CD4-positive, alpha-beta memory T cell (primary cell): ENCODE data around the gene CXXC5. TPM values are rescaled to one million over a fixed set of nuclear protein-coding genes. Genes with fewer than 3 reads are reported as not detected.
"Not testable (repeated sequence)": the region's sequence is repeated elsewhere in the genome, so short reads cannot be mapped to it uniquely, and the experiment has no call there.

ENCODE experiments used
- CTCF ChIA-PET: fragments of 350-600 bp; sonication (Branson Sonifier 250); formaldehyde crosslinking; loops from one replicate; lab custom pipeline; 2021; ENCODE audit warnings: inconsistent platforms; ENCODE audit not compliant: partially characterized antibody; lab: Charles Lee
- POLR2A ChIA-PET: fragments of 350-600 bp; sonication (Branson Sonifier 250); formaldehyde crosslinking; loops from one replicate; lab custom pipeline; 2021; ENCODE audit not compliant: partially characterized antibody; lab: Charles Lee
- DNase-seq, 5 donors: peaks; one replicate each; pipeline versions ENCODE4 v3.0.0 to v3.0.0-alpha.2; 2020 to 2022; ENCODE audit warnings: mixed read lengths in 1 of 5
- H3K27ac ChIP-seq: one replicate; pipeline ENCODE4 v1.7.0; 2013; ENCODE audit warnings: low read depth, low read length
- H3K27me3 ChIP-seq: 2 replicates; pipeline ENCODE4 v1.7.0; 2013; ENCODE audit warnings: mild to moderate bottlenecking, low read length, moderate library complexity; ENCODE audit not compliant: insufficient read depth
- H3K36me3 ChIP-seq: 2 replicates; pipeline ENCODE4 v1.7.0; 2013; ENCODE audit warnings: mild to moderate bottlenecking, low read length, moderate library complexity; ENCODE audit not compliant: insufficient read depth
- H3K4me1 ChIP-seq: 2 replicates; pipeline ENCODE4 v1.7.0; 2013; ENCODE audit warnings: mild to moderate bottlenecking, low read length, moderate library complexity; ENCODE audit not compliant: insufficient read depth
- H3K4me3 ChIP-seq, 2 donors: one replicate each; pipeline ENCODE4 v1.7.0; 2013; ENCODE audit warnings: low read length in 2 of 2, mild to moderate bottlenecking in 1 of 2
- H3K9me3 ChIP-seq, 2 donors: one replicate each; pipeline ENCODE4 v1.7.0; 2013; ENCODE audit warnings: low read length in 2 of 2, control low read depth in 1 of 2; ENCODE audit not compliant: control insufficient read depth in 1 of 2
- H3K27ac Mint-ChIP-seq, 7 donors: one replicate each; pipeline ENCODE4 v1.8.0; 2020 to 2021; ENCODE audit warnings: mixed read lengths in 7 of 7, mild to moderate bottlenecking in 6 of 7, inconsistent platforms in 3 of 7, moderate library complexity in 3 of 7
- H3K27me3 Mint-ChIP-seq, 2 donors: one replicate each; pipeline ENCODE4 v1.8.0; 2020 to 2021; ENCODE audit warnings: mixed read lengths in 2 of 2
- H3K36me3 Mint-ChIP-seq, 2 donors: one replicate each; pipeline ENCODE4 v1.8.0; 2020 to 2021; ENCODE audit warnings: mixed read lengths in 2 of 2, inconsistent platforms in 1 of 2, mild to moderate bottlenecking in 1 of 2
- H3K4me1 Mint-ChIP-seq, 4 donors: one replicate each; pipeline ENCODE4 v1.8.0; 2020 to 2021; ENCODE audit warnings: mixed read lengths in 4 of 4, mild to moderate bottlenecking in 1 of 4
- H3K4me3 Mint-ChIP-seq, 8 donors: one replicate each; pipeline ENCODE4 v1.8.0; 2020 to 2021; ENCODE audit warnings: mixed read lengths in 8 of 8, mild to moderate bottlenecking in 7 of 8, moderate library complexity in 6 of 8, inconsistent platforms in 3 of 8
- H3K9me3 Mint-ChIP-seq, 8 donors: one replicate each; pipeline ENCODE4 v1.8.0; 2020 to 2021; ENCODE audit warnings: mixed read lengths in 8 of 8, mild to moderate bottlenecking in 5 of 8, inconsistent platforms in 3 of 8, moderate library complexity in 1 of 8
- intact Hi-C: fragments of 100-400 bp; cut with micrococcal nuclease; formaldehyde crosslinking; loops from one replicate; pipeline ENCODE4 v1.15.1; 2023
- polyA plus RNA-seq, 2 donors: library from polyadenylated mRNA; unstranded; fragments of 300-500 nt; fragmentation: Illumina TruSeq; gene quantifications; one replicate each; pipeline ENCODE4 v1.2.3, GENCODE V29; 2021
- total RNA-seq, 2 experiments: library from RNA; stranded (reverse); gene quantifications; one replicate each; pipeline ENCODE4 v1.2.3, GENCODE V29; 2021

CXXC5 gene
- total and polyA plus RNA-seq, 4 experiments from 2014 or later = 1.6 to 5.5 (median 3.1) TPM

- POLR2A ChIA-PET = no interaction called here
- CTCF ChIA-PET = no interaction called here
Measured at GRCh38 chr5:139717221-139717620, 69.1 kb downstream of the CXXC5 start.

GRCh38 chr5:139718403-139718802 lies 70.3 kb downstream of the CXXC5 start:
- H3K4me1 ChIP-seq, H3K9me3 ChIP-seq, H3K4me3 Mint-ChIP-seq, H3K36me3 ChIP-seq, H3K27me3 Mint-ChIP-seq, H3K4me3 ChIP-seq, DNase-seq, H3K27ac ChIP-seq, CTCF ChIA-PET, intact Hi-C loops, H3K27ac Mint-ChIP-seq, H3K4me1 Mint-ChIP-seq, POLR2A ChIA-PET, H3K27me3 ChIP-seq: not testable (repeated sequence)
- H3K9me3 Mint-ChIP-seq = peaks cover 0 to 20% (median 11%) of the 10 kb centered on the region in 8 donors
- H3K36me3 Mint-ChIP-seq = peaks cover 5 to 15% of the 10 kb centered on the region in 2 donors

More at GRCh38 chr5:139717221-139717620, 69.1 kb downstream of the CXXC5 start:
- peaks cover 9% of the 10 kb centered on the region for H3K27me3 ChIP-seq
- Mint-ChIP-seq H3K27ac (peak overlapping the region in 1 of 7 donors; percentile 25), H3K9me3 (peaks cover 0 to 20% (median 11%) of the 10 kb centered on the region in 8 donors), H3K4me1 (peaks cover 0 to 7% (median 4%) of the 10 kb centered on the region in 4 donors), H3K27me3 (peaks cover 7 to 16% of the 10 kb centered on the region in 2 donors), H3K4me3 (no peak overlapping the region), H3K36me3 (peaks cover 5 to 15% of the 10 kb centered on the region in 2 donors)
- H3K4me1 ChIP-seq = peaks cover 3% of the 10 kb centered on the region
- no peaks in the 10 kb centered on the region for H3K9me3 ChIP-seq
- intact Hi-C loops = no loop called here
- no peaks in the 10 kb centered on the region for H3K36me3 ChIP-seq
- no peak for DNase-seq
- H3K27ac ChIP-seq = no peak overlapping the region
- H3K4me3 ChIP-seq = no peak overlapping the region

- H3K9me3 ChIP-seq, H3K4me3 Mint-ChIP-seq, DNase-seq, H3K27me3 ChIP-seq, intact Hi-C loops, CTCF ChIA-PET, H3K27ac Mint-ChIP-seq, H3K36me3 ChIP-seq, H3K4me1 ChIP-seq, POLR2A ChIA-PET, H3K27me3 Mint-ChIP-seq, H3K4me1 Mint-ChIP-seq, H3K27ac ChIP-seq, H3K4me3 ChIP-seq: not testable (repeated sequence)
- Mint-ChIP-seq H3K9me3 (peaks cover 0 to 20% (median 11%) of the 10 kb centered on the region in 8 donors), H3K36me3 (peaks cover 5 to 15% of the 10 kb centered on the region in 2 donors)
Measured at GRCh38 chr5:139719970-139720369, 71.8 kb downstream of the CXXC5 start.

DNA sequence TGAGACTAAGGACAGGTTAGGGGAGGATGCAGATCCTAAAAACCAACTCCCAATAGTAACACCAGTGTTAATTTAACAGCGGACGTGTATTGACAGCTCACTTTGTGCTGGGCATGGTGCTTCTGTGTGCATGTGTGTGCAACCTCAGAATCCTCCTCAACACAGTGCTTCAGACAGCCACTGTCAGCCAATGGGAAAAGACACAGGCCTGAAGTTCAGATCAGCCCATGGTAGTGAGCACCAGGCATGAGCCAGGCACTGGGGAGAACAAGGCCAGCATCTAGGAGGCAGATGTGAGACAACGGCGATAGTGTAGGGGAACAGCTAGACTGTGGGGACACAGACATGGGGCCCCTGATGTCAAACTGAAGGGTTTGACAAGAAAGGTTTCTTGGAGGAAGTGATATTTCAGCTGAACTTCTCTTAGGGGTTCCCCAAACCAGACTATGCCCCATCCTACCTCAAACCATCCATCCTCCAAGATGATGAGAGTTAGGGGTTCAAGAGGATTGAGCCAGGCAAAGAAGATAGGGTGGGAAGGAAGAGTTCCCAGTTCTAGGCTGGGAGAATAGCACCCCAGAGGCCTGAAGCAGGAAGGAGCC lies 75.9 kb downstream of the CXXC5 start:
- intact Hi-C loops = no loop called here
- no peak overlapping the region for H3K27ac ChIP-seq
- no peaks in the 10 kb centered on the region for H3K27me3 ChIP-seq
- Mint-ChIP-seq H3K4me1 (no peaks in the 10 kb centered on the region), H3K36me3 (peaks cover 0 to 9% of the 10 kb centered on the region in 2 donors), H3K27ac (no peak overlapping the region), H3K27me3 (peaks cover 0 to 2% of the 10 kb centered on the region in 2 donors), H3K9me3 (peaks cover 0 to 8% (median 4%) of the 10 kb centered on the region in 8 donors), H3K4me3 (no peak overlapping the region)
- H3K36me3 ChIP-seq = no peaks in the 10 kb centered on the region
- POLR2A ChIA-PET = no interaction called here
- CTCF ChIA-PET = interaction anchor here (1.2 kb wide), 1 partner anchor 90 kb away, joined by 3 read pairs; no protein-coding TSS in a partner anchor
- no peak overlapping the region for H3K4me3 ChIP-seq
- no peak for DNase-seq
- no peaks in the 10 kb centered on the region for H3K9me3 ChIP-seq
- H3K4me1 ChIP-seq = no peaks in the 10 kb centered on the region

DNA sequence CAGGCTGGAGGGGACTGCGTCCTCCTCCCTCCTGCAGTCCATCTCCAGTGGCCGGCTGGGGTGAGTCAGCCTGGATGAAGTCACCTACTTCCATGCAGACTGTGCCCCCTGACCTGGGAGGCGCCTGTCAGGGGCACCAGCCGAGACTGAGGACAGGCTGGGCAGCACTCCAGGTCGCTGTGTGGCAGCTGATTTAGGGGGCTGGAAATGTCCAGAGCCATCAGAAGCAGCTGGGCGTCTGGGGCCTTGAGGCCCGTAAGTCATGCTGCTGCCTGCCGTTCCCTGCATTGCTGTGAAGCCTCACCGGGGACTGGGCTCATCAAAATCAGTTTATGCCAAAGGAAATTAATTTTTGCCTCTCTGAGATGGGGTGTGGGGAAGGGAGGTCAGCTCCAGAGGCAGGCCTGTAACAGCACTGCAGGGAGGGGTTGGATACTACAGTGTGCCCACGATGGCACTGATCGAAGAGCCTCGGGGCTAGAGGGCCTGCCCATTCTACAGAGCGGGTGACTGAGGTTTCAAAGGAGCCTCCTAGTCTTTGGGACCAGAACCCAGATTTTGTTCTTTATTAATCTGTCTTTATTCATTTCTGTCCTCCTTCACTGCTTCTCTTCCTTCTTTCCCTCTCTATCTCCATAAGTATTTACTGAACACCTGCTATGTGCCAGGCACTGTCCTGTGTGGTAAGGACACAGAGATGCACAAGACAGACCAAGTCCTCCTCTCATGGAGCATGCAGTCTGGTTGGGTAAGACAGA lies 77.1 kb downstream of the CXXC5 start:
- H3K4me3 Mint-ChIP-seq = no peak overlapping the region
- peaks cover 0 to 2% of the 10 kb centered on the region in 2 donors for H3K27me3 Mint-ChIP-seq
- no peaks in the 10 kb centered on the region for H3K27me3 ChIP-seq
- no peaks in the 10 kb centered on the region for H3K4me1 Mint-ChIP-seq
- ChIA-PET CTCF (interaction anchor here (1.1 to 1.2 kb wide), 2 partner anchors 40 to 91 kb away, joined by 3 read pairs; no protein-coding TSS in a partner anchor), POLR2A (no interaction called here)
- no peak overlapping the region for H3K4me3 ChIP-seq
- H3K9me3 ChIP-seq = no peaks in the 10 kb centered on the region
- peaks cover 0 to 4% of the 10 kb centered on the region in 2 donors for H3K36me3 Mint-ChIP-seq
- no peaks in the 10 kb centered on the region for H3K4me1 ChIP-seq
- DNase-seq = no peak
- no peak overlapping the region for H3K27ac Mint-ChIP-seq
- peaks cover 0 to under 1% (median 0%) of the 10 kb centered on the region in 8 donors for H3K9me3 Mint-ChIP-seq
- no peak overlapping the region for H3K27ac ChIP-seq
- intact Hi-C loops = no loop called here
- no peaks in the 10 kb centered on the region for H3K36me3 ChIP-seq

DNA sequence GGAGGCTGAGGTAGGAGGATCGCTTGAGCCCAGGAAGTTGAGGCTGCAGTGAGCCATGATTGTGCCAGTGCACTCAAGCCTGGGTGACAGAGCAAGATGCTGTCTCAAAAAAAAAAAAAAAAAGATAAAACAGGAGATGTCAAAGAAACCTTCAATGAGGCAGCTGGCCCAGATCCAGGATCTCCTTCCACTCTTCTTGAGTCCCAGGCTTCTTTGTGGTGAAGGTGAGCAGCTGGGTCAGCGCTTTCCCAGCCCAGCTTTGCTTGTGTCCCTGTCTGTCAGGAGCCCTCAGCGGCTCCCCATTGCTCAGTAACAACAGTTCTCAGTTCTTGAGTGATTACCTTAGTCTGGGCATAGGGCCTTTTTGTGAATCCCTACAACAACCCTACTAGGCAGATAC lies 78.1 kb downstream of the CXXC5 start:
- Mint-ChIP-seq H3K4me1 (no peaks in the 10 kb centered on the region), H3K4me3 (no peak overlapping the region), H3K27ac (no peak overlapping the region), H3K36me3 (no peaks in the 10 kb centered on the region), H3K9me3 (no peaks in the 10 kb centered on the region), H3K27me3 (peaks cover 0 to 2% of the 10 kb centered on the region in 2 donors)
- POLR2A ChIA-PET = no interaction called here
- Histone ChIP-seq H3K36me3 (no peaks in the 10 kb centered on the region), H3K4me3 (no peak overlapping the region), H3K9me3 (no peaks in the 10 kb centered on the region), H3K4me1 (no peaks in the 10 kb centered on the region), H3K27me3 (no peaks in the 10 kb centered on the region), H3K27ac (no peak overlapping the region)
- CTCF ChIA-PET = interaction anchor here (1.1 kb wide), 1 partner anchor 39 kb away, joined by 3 read pairs; no protein-coding TSS in a partner anchor
- intact Hi-C loops = no loop called here
- no peak for DNase-seq

DNA sequence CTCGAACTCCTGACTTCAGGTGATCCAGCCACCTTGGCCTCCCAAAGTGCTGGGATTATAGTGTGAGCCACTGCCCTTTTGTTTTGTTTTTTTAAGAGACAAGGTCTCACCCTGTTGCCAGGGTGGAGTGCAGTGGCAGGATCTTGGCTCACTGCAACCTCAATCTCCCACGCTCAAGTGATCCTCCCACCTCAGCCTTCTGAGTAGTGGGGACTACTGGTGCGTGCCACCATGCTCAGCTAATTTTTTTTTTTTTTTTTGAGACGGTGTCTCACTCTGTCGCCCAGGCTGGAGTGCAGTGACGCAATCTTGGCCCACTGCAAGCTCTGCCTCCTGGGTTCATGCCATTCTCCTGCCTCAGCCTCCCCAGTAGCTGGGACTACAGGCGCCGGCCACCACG lies 79.5 kb downstream of the CXXC5 start:
- POLR2A ChIA-PET, H3K27ac Mint-ChIP-seq, H3K36me3 Mint-ChIP-seq, H3K4me3 ChIP-seq, H3K9me3 Mint-ChIP-seq, H3K27me3 ChIP-seq, H3K9me3 ChIP-seq, H3K27me3 Mint-ChIP-seq, intact Hi-C loops, H3K27ac ChIP-seq, H3K36me3 ChIP-seq, CTCF ChIA-PET, H3K4me1 ChIP-seq, H3K4me1 Mint-ChIP-seq, H3K4me3 Mint-ChIP-seq, DNase-seq: not testable (repeated sequence)
